PC-3 (cell line): ENCODE results near the gene ASF1B. TPM values are rescaled to one million over a fixed set of nuclear protein-coding genes. Genes with fewer than 3 reads are reported as not detected.

ENCODE experiments used
- ATAC-seq: fragments of 200-7000 bp; cut with Tn5 transposase; 2 replicates; pipeline ENCODE4 v1.9.1; 2020; ENCODE audit warnings: mild to moderate bottlenecking, moderate library complexity
- BruUV-seq: library from RNA; stranded (reverse); fragments of 400-500 nt; replicated peaks from 2 replicates; lab custom pipeline; 2021; lab: Mats Ljungman, UMichigan
- CTCF ChIA-PET: fragments of 300-600 bp; sonication (Branson Sonifier 250); formaldehyde crosslinking; loops from one replicate; lab custom pipeline; 2022; ENCODE audit warnings: antibody characterized with exemption; lab: Charles Lee
- POLR2A ChIA-PET: fragments of 300-600 bp; sonication (Branson Sonifier 250); formaldehyde crosslinking; loops from one replicate; lab custom pipeline; 2022; ENCODE audit warnings: antibody characterized with exemption; ENCODE audit not compliant: unreplicated experiment; lab: Charles Lee
- DNase-seq: peaks from one replicate; pipeline ENCODE4 v3.0.0-alpha.2; 2015
- H2AFZ ChIP-seq: fragments of 300-600 bp; sonication (generic); 2 replicates; pipeline ENCODE4 v1.6.0; 2016; ENCODE audit warnings: antibody characterized with exemption, low read length
- H3F3A ChIP-seq: fragments of 300-600 bp; sonication (generic); one replicate; pipeline ENCODE4 v1.6.0; 2017; ENCODE audit warnings: antibody characterized with exemption, low read length, control low read depth, mild to moderate bottlenecking; ENCODE audit not compliant: unreplicated experiment
- H3K27ac ChIP-seq: fragments of 300-600 bp; sonication (generic); 2 replicates; pipeline ENCODE4 v1.5.1; 2016; ENCODE audit warnings: mild to moderate bottlenecking, low read length
- H3K27me3 ChIP-seq: fragments of 300-600 bp; sonication (generic); 2 replicates; pipeline ENCODE4 v1.6.1; 2016; ENCODE audit warnings: low read length, mixed read lengths
- H3K36me3 ChIP-seq: fragments of 300-600 bp; sonication (generic); 2 replicates; pipeline ENCODE4 v1.6.1; 2016; ENCODE audit warnings: low read depth, mixed run types, low read length, mixed read lengths
- H3K4me1 ChIP-seq: fragments of 300-600 bp; sonication (generic); 2 replicates; pipeline ENCODE4 v1.5.1; 2016; ENCODE audit warnings: low read length; ENCODE audit not compliant: insufficient read depth
- H3K4me2 ChIP-seq: fragments of 300-600 bp; sonication (generic); 2 replicates; pipeline ENCODE4 v1.6.0; 2016; ENCODE audit warnings: low read length
- H3K4me3 ChIP-seq: fragments of 300-600 bp; sonication (generic); 2 replicates; pipeline ENCODE4 v1.5.1; 2016; ENCODE audit warnings: mild to moderate bottlenecking, low read length, mixed read lengths
- H3K79me2 ChIP-seq: fragments of 300-600 bp; sonication (generic); 2 replicates; pipeline ENCODE4 v1.6.1; 2017; ENCODE audit warnings: low read length, mixed read lengths
- H3K9ac ChIP-seq: fragments of 300-600 bp; sonication (generic); 2 replicates; pipeline ENCODE4 v1.6.0; 2016; ENCODE audit warnings: mild to moderate bottlenecking, low read length
- H3K9me2 ChIP-seq: fragments of 300-600 bp; sonication (generic); replicated peaks from 2 replicates; pipeline ENCODE4 v1.6.1; 2016; ENCODE audit warnings: mixed run types, low read length, mixed read lengths
- H3K9me3 ChIP-seq: fragments of 300-600 bp; sonication (generic); 2 replicates; pipeline ENCODE4 v1.6.1; 2016; ENCODE audit warnings: low read length, mixed read lengths
- H4K20me1 ChIP-seq: fragments of 300-600 bp; sonication (generic); 2 replicates; pipeline ENCODE4 v1.6.1; 2016; ENCODE audit warnings: low read length, mixed read lengths
- EZH2 ChIP-seq: fragments of 300-600 bp; sonication (generic); IDR thresholded peaks from one replicate; pipeline ENCODE4 v1.6.1; 2017; ENCODE audit warnings: antibody characterized with exemption, mild to moderate bottlenecking, low read length; ENCODE audit not compliant: unreplicated experiment
- EZH2phosphoT487 ChIP-seq: fragments of 300-600 bp; sonication (generic); IDR thresholded peaks from 2 replicates; pipeline ENCODE4 v1.6.1; 2018; ENCODE audit warnings: mild to moderate bottlenecking, antibody characterized with exemption, low read length, borderline replicate concordance
- intact Hi-C: fragments of 100-400 bp; cut with micrococcal nuclease; formaldehyde crosslinking; loops from 2 replicates; pipeline ENCODE4 v1.9.0; 2023
- total RNA-seq: library from RNA; depleted of rRNA; stranded (reverse); fragments of >200 nt; gene quantifications from 2 replicates; pipeline ENCODE4 v1.2.3, GENCODE V29; 2014
- TF ChIP-seq, protein P1 (sequence below): fragments of 300-600 bp; sonication (generic); conservative IDR thresholded peaks from 2 replicates; pipeline ENCODE4 v1.5.1; 2017; ENCODE audit warnings: antibody characterized with exemption, low read depth, mild to moderate bottlenecking, low read length

ASF1B gene
- total RNA-seq, 1 experiment from 2014 or later, result 84.7 TPM

DNA sequence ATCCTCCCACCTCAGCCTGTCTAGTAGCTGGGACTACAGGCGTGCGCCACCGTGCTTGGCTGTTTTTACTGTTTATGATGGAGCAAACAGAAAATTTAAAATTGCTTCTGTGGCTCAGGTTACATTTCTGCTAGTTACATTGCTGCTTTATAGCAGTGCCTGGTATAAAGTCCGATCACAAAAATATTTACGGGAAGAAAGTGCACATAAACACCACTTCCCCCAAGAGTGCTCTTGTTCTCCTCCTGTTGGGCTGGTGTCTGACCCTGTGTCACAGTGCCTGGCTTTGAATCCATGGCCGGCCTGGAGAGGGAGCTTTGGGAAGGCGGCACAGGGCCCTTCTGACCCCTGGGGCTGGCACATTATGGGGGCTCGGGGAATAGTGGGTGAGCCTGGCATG is 30.7 kb downstream of the ASF1B start:
- ATAC-seq (no peak), DNase-seq (no peak)
- Histone ChIP-seq H3K4me2 (no peak overlapping the region), H3K27ac (no peak overlapping the region), H3K79me2 (peaks cover 3% of the 10 kb centered on the region; the same call in 1 of the 2 replicates), H3K4me3 (no peak overlapping the region), H4K20me1 (no peaks in the 10 kb centered on the region), H3F3A (no peaks in the 10 kb centered on the region), H3K9ac (no peak overlapping the region), H3K9me3 (no peaks in the 10 kb centered on the region), H2AFZ (no peak overlapping the region), H3K36me3 (peaks cover 17% of the 10 kb centered on the region), H3K9me2 (no peaks in the 10 kb centered on the region), H3K4me1 (peaks cover 7% of the 10 kb centered on the region; the same call in 1 of the 2 replicates), H3K27me3 (no peaks in the 10 kb centered on the region)
- no TSS peak for BruUV-seq
- ChIA-PET CTCF (interaction anchor here (0.6 kb wide), 1 partner anchor 348 kb away, joined by 3 read pairs; no protein-coding TSS in a partner anchor), POLR2A (no interaction called here)
- TF ChIP-seq EZH2phosphoT487, result no peak
- no peak for TF ChIP-seq EZH2
- TF ChIP-seq, protein P1, sequence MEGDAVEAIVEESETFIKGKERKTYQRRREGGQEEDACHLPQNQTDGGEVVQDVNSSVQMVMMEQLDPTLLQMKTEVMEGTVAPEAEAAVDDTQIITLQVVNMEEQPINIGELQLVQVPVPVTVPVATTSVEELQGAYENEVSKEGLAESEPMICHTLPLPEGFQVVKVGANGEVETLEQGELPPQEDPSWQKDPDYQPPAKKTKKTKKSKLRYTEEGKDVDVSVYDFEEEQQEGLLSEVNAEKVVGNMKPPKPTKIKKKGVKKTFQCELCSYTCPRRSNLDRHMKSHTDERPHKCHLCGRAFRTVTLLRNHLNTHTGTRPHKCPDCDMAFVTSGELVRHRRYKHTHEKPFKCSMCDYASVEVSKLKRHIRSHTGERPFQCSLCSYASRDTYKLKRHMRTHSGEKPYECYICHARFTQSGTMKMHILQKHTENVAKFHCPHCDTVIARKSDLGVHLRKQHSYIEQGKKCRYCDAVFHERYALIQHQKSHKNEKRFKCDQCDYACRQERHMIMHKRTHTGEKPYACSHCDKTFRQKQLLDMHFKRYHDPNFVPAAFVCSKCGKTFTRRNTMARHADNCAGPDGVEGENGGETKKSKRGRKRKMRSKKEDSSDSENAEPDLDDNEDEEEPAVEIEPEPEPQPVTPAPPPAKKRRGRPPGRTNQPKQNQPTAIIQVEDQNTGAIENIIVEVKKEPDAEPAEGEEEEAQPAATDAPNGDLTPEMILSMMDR, result no peak
- intact Hi-C loops, result no loop called here

GRCh38 chr19:14103310-14103709 is 33.1 kb downstream of the ASF1B start:
- Histone ChIP-seq H4K20me1 (no peaks in the 10 kb centered on the region), H2AFZ (no peak overlapping the region), H3K9me3 (no peaks in the 10 kb centered on the region), H3K36me3 (peaks cover 20% of the 10 kb centered on the region), H3K27me3 (no peaks in the 10 kb centered on the region), H3K9ac (no peak overlapping the region), H3K27ac (no peak overlapping the region), H3K9me2 (no peaks in the 10 kb centered on the region), H3K79me2 (no peaks in the 10 kb centered on the region), H3K4me1 (peaks cover 7% of the 10 kb centered on the region; the same call in 1 of the 2 replicates), H3F3A (no peaks in the 10 kb centered on the region), H3K4me3 (no peak overlapping the region), H3K4me2 (no peak overlapping the region)
- POLR2A ChIA-PET, result no interaction called here
- intact Hi-C loops, result no loop called here
- DNase-seq (no peak), ATAC-seq (no peak; the same call in 1 of the 2 replicates)
- CTCF ChIA-PET, result no interaction called here
- no TSS peak for BruUV-seq
- TF ChIP-seq EZH2, result no peak
- TF ChIP-seq EZH2phosphoT487, result no peak
- TF ChIP-seq, protein P1, result no peak

DNA sequence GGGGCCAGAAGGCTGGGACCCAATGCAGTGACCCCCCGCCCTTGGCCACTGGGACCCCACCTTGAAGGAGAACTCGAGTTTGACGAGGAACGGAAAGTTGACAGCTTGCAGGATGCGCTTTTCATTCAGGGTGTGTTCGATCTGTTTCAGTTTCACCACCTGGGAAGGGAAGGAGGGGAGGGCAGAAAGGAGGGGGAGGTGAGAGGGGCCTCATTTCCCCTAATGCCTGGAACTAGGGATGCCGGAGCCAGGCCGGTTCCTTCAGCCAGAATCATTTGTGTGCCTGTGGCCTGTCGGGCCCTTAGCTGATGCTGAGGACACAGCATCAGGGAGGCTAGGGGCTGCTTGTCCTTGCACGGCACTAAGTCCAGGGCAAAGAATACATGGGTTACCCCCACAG is 33.6 kb downstream of the ASF1B start:
- intact Hi-C loops, result no loop called here
- Histone ChIP-seq H3F3A (no peaks in the 10 kb centered on the region), H3K27me3 (no peaks in the 10 kb centered on the region), H3K4me2 (no peak overlapping the region), H3K27ac (no peak overlapping the region), H3K9me3 (no peaks in the 10 kb centered on the region), H3K4me3 (no peak overlapping the region), H4K20me1 (no peaks in the 10 kb centered on the region), H3K4me1 (peaks cover 7% of the 10 kb centered on the region; the same call in 1 of the 2 replicates), H2AFZ (no peak overlapping the region), H3K79me2 (no peaks in the 10 kb centered on the region), H3K9ac (no peak overlapping the region), H3K9me2 (no peaks in the 10 kb centered on the region), H3K36me3 (peaks cover 20% of the 10 kb centered on the region)
- ATAC-seq (no peak), DNase-seq (no peak)
- BruUV-seq, result no TSS peak
- ChIA-PET CTCF (no interaction called here), POLR2A (no interaction called here)
- TF ChIP-seq EZH2 (no peak), EZH2phosphoT487 (no peak)
- TF ChIP-seq, protein P1, result no peak
